C4-2B (cell line): ENCODE results near the gene PGLYRP4.

Experiments used
- H3K27ac ChIP-seq: fragments of 450-650 bp; 2 replicates; pipeline ENCODE4 v1.5.1; 2017
- CTCF ChIP-seq: fragments of 450-650 bp; conservative IDR thresholded peaks from 2 replicates; pipeline ENCODE4 v1.5.1; 2017; ENCODE audit warnings: mild to moderate bottlenecking
- ZFX ChIP-seq: fragments of 450-650 bp; IDR thresholded peaks from 2 replicates; pipeline ENCODE4 v1.6.1; 2017

The PGLYRP4 gene

GRCh38 chr1:153309441-153309840, 39.2 kb downstream of the PGLYRP4 start:
- no peak for TF ChIP-seq ZFX
- TF ChIP-seq CTCF: no peak
- no peak overlapping the region for H3K27ac ChIP-seq

GRCh38 chr1:153308540-153308939, 40.1 kb downstream of the PGLYRP4 start:
- no peak overlapping the region for H3K27ac ChIP-seq
- TF ChIP-seq CTCF (no peak), ZFX (no peak)

- TF ChIP-seq CTCF (no peak), ZFX (no peak)
- no peak overlapping the region for H3K27ac ChIP-seq
Observed at GRCh38 chr1:153307221-153307600, 41.4 kb downstream of the PGLYRP4 start.

- H3K27ac ChIP-seq: no peak overlapping the region
- TF ChIP-seq ZFX: no peak
- TF ChIP-seq CTCF: no peak
Observed at GRCh38 chr1:153306303-153307220, 42.1 kb downstream of the PGLYRP4 start.

GRCh38 chr1:153305682-153306081, 43.0 kb downstream of the PGLYRP4 start:
- H3K27ac ChIP-seq: no peak overlapping the region
- no peak for TF ChIP-seq CTCF
- TF ChIP-seq ZFX: no peak

GRCh38 chr1:153302308-153302707, 46.3 kb downstream of the PGLYRP4 start:
- TF ChIP-seq CTCF: no peak
- no peak for TF ChIP-seq ZFX
- H3K27ac ChIP-seq: no peak overlapping the region

GRCh38 chr1:153293851-153294250, 54.8 kb downstream of the PGLYRP4 start:
- H3K27ac ChIP-seq: no peak overlapping the region
- TF ChIP-seq CTCF (no peak), ZFX (no peak)
